Measurements from ENCODE around the gene SYNDIG1L. TPM values are rescaled to one million over a fixed set of nuclear protein-coding genes. Genes with fewer than 3 reads are reported as not detected.

The SYNDIG1L gene
- total RNA-seq, 1 experiment from 2014 or later, result not detected

DNA sequence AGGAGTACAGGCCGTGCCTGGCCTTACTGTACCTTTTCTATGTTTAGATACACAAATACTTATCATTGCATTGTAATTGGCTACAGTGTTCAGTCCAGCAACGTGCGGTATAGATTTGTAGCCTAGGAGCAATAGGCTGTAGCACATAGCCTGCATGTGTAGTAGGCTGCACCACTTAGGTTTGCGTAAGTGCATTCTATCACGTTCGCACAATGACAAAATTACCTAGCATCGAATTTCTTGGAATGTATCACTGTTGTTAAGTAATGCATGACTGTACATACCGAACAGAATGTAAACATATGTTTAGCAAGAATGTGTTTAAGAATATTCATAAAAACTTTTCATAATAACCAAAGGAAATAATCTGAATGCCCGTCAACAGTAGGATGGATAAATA lies 45.8 kb downstream of the SYNDIG1L start:
- H3K27me3 ChIP-seq, result no peaks in the 10 kb centered on the region
- H3K27ac ChIP-seq, result no peak overlapping the region
- no peak overlapping the region for H3K4me3 ChIP-seq
- no peaks in the 10 kb centered on the region for H3K36me3 ChIP-seq
- H3K9me3 ChIP-seq (replicated peaks), result no peaks in the 10 kb centered on the region
- no peaks in the 10 kb centered on the region for H3K4me1 ChIP-seq
- no peak for DNase-seq

DNA sequence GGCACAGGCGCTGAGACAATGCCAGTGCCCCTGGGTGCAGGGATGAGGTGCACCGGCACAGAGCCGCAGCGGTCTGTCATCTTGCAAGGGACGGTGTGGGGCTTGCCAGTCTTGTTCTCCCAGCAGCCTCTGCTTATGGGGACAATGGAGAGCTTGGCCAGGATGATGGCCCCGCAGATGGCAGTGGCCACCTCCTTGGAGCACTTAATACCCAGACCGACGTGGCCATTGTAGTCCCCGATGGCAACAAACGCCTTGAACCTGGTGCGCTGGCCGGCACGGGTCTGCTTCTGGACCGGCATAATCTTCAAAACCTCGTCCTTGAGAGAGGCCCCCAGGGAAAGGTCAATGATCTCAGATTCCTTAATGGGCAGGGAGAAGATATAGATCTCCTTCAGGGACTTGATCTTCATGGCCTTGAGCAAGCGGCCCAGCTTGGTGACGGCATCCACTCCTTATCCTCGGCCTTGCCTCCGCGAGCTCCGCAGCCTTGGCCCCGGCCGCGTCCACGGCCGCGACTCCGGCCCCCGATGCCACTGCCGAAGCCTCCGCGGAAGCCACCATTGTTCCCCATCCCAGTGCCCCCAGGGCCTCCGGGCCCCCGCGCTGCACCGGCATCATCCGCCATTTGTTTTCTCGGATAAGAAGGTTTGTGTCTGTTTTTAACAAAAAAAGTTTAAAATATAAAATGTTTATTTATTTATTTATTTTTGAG lies 47.9 kb downstream of the SYNDIG1L start:
- H3K9me3 ChIP-seq (replicated peaks), result no peaks in the 10 kb centered on the region
- DNase-seq, result no peak
- H3K4me1 ChIP-seq, result no peaks in the 10 kb centered on the region
- no peak overlapping the region for H3K27ac ChIP-seq
- H3K4me3 ChIP-seq, result no peak overlapping the region
- H3K27me3 ChIP-seq, result no peaks in the 10 kb centered on the region
- H3K36me3 ChIP-seq, result no peaks in the 10 kb centered on the region

DNA sequence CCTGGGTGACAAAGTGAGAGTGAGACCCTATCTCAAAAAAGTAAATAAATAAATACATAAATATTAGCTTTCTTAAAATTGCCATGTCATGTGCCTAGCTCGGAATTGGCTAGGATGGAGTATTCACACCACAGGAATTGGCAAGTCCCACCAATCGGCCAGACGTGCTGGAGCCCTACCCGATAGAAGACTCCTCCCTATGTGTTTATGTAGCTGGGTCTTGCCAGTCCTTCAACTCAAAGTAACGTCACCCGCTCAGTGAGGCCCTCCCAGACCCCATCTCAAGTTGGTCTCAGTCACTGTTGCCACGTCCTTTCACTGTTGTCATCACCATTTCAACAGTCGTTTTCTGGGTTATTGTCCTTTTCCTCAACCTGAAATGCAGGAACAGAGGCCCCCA lies 57.6 kb downstream of the SYNDIG1L start:
- no peak for DNase-seq
- no peaks in the 10 kb centered on the region for H3K27me3 ChIP-seq
- no peaks in the 10 kb centered on the region for H3K9me3 ChIP-seq (replicated peaks)
- H3K36me3 ChIP-seq, result no peaks in the 10 kb centered on the region
- H3K27ac ChIP-seq, result no peak overlapping the region
- H3K4me1 ChIP-seq, result no peaks in the 10 kb centered on the region
- no peak overlapping the region for H3K4me3 ChIP-seq

DNA sequence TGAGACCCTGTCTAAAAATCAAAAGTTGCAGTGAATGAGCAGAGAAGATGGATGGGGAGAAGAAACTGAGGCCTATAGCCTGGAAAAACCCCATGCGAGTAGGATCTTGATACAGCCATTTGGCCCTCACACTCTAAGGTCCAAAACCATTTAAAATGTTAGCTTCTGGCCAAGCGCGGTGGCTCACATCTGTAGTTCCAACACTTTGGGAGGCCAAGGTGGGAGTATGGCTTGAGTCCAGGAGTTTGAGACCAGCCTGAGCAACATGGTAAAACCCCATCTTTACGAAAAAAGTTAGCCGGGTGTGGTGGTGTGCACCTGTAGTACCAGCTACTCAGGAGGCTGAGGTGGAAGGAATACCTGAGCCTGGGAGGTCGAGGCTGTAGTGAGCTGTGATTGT lies 58.0 kb downstream of the SYNDIG1L start:
- Histone ChIP-seq H3K4me1 (no peaks in the 10 kb centered on the region), H3K36me3 (no peaks in the 10 kb centered on the region)
- no peak for DNase-seq

DNA sequence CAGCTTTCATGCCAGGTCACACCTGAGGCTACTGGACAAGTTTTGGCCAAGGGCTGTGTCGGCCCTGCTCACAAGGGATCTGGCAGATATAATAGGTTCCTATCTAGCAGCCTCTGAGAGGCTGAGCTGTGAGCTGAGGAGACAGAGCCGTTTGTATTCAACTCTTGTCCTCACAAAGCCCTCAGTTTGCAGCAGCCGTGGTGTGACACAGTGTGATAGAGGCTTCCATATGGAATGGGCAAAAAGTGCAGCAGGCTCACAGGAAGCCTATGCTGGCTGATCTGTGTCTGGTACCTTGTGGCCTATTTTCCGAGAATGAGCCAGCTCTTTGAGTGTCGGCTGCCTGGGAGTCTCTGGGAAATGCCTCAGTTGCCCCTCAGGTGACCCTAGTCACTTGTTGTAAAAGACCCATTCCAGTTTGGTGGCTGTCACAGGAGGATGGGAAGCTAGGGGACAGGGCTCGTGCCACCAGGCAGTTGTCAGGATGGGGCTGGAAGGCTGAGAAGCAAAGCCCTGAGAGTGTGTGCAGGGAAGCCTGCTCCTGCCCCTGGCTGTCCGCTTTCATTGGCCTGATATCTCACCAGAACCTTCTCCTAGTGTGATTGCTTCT lies 61.6 kb downstream of the SYNDIG1L start:
- H3K4me1 ChIP-seq, result no peaks in the 10 kb centered on the region
- H3K4me3 ChIP-seq, result no peak overlapping the region
- H3K27me3 ChIP-seq, result no peaks in the 10 kb centered on the region
- no peaks in the 10 kb centered on the region for H3K9me3 ChIP-seq (replicated peaks)
- no peak overlapping the region for H3K27ac ChIP-seq
- DNase-seq, result no peak
- H3K36me3 ChIP-seq, result no peaks in the 10 kb centered on the region

More for the DNA sequence above, 58.0 kb downstream of the SYNDIG1L start:
- Histone ChIP-seq H3K9me3 (replicated peaks) (no peaks in the 10 kb centered on the region), H3K27me3 (no peaks in the 10 kb centered on the region), H3K27ac (no peak overlapping the region), H3K4me3 (no peak overlapping the region)

DNA sequence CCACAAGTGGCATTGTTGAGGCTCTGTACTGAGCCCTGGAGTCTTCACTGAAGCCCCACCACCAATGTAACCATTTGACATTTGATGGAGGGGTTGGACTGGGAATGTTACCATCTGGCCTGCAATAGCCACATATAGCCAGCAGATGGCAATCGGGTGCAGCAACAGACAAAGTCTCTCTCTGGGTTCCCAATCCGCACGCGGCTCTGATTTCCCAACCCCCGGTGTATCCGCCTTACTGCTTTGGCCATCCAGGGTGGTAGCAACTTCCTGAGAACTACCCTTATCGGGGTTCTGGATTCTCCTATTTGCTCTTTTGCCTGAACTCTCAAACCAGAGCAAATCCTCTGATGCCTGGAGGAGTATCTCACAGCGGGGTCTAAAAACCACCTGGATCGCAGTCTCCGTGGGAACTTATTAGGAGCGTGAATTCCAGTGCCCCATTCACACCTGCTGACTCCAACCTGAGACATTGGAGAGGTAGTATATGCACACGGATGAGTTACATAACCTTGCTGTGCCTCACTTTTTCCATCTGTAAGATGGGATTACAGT lies 63.6 kb downstream of the SYNDIG1L start:
- no peaks in the 10 kb centered on the region for H3K27me3 ChIP-seq
- H3K4me3 ChIP-seq, result no peak overlapping the region
- H3K36me3 ChIP-seq, result no peaks in the 10 kb centered on the region
- peak; percentile 69 to 86 for DNase-seq
- no peak overlapping the region for H3K27ac ChIP-seq
- H3K9me3 ChIP-seq (replicated peaks), result no peaks in the 10 kb centered on the region
- no peaks in the 10 kb centered on the region for H3K4me1 ChIP-seq

DNA sequence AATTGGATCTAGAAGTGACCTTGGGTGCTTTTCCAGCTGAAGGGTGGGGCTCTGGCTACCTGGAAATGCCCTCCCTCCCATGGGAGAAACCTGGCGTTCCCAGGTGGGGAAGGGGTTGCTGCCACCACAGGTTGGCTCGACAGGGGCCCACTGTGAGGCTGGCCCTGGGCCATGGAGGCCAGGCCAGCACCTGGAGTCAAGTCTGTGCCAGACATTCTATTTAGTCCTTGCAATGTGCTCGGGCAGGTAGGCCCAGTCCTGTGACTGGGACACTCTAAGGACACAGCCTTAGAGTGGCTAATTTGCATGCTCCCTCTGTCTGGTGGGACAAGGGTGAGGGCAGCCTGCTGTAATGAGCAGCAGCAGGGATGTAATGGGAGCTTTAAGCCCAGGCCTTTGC lies 65.8 kb downstream of the SYNDIG1L start:
- Histone ChIP-seq H3K4me1 (no peaks in the 10 kb centered on the region), H3K9me3 (replicated peaks) (no peaks in the 10 kb centered on the region), H3K27ac (no peak overlapping the region), H3K27me3 (no peaks in the 10 kb centered on the region), H3K36me3 (no peaks in the 10 kb centered on the region), H3K4me3 (no peak overlapping the region)
- no peak for DNase-seq

DNA sequence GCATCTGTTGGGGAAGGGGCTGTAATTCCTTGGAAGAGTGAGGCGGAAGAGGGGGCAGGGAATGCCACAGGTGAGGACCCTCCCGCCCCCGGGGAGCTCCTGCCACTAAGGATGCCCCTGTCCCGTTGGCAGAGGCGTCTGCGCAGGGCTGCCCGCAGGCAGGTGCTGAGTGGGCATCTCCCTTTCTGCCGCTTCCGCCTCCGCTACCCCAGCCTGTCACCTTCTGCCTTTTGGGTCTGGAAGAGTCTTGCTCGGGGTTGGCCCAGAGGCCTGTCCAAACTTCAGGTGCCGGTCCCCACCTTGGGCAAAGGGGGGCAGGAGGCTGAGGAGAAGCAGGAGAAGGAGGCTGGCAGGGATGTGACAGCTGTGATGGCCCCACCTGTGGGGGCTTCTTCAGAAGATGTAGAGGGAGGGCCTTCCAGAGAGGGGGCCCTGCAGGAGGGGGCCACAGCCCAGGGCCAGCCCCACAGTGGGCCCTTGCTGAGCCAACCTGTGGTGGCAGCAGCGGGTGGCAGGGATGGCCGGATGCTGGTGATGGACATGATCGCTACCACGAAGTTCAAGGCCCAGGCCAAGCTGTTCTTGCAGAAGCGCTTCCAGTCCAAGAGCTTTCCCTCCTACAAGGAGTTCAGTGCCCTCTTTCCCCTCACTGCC lies 67.7 kb downstream of the SYNDIG1L start:
- H3K27me3 ChIP-seq, result no peaks in the 10 kb centered on the region
- no peak overlapping the region for H3K27ac ChIP-seq
- DNase-seq, result no peak

DNA sequence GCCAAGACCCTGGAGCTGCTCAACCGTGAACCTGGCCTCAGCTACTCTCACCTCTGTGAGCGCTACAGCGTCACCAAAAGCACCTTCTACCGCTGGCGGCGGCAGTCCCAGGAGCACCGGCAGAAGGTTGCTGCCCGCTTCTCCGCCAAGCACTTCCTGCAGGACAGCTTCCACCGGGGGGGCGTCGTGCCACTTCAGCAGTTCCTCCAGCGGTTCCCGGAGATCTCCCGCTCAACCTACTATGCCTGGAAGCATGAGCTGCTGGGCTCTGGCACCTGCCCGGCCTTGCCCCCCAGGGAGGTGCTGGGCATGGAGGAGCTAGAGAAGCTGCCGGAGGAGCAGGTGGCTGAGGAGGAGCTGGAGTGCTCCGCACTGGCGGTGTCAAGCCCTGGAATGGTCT lies 68.4 kb downstream of the SYNDIG1L start:
- no peaks in the 10 kb centered on the region for H3K27me3 ChIP-seq
- H3K27ac ChIP-seq, result no peak overlapping the region
- H3K36me3 ChIP-seq, result no peaks in the 10 kb centered on the region
- no peaks in the 10 kb centered on the region for H3K4me1 ChIP-seq
- no peak for DNase-seq
- H3K4me3 ChIP-seq, result no peak overlapping the region
- no peaks in the 10 kb centered on the region for H3K9me3 ChIP-seq (replicated peaks)

More for the DNA sequence above, 67.7 kb downstream of the SYNDIG1L start:
- H3K4me3 ChIP-seq, result no peak overlapping the region
- H3K36me3 ChIP-seq, result no peaks in the 10 kb centered on the region
- H3K9me3 ChIP-seq (replicated peaks), result no peaks in the 10 kb centered on the region
- H3K4me1 ChIP-seq, result no peaks in the 10 kb centered on the region

DNA sequence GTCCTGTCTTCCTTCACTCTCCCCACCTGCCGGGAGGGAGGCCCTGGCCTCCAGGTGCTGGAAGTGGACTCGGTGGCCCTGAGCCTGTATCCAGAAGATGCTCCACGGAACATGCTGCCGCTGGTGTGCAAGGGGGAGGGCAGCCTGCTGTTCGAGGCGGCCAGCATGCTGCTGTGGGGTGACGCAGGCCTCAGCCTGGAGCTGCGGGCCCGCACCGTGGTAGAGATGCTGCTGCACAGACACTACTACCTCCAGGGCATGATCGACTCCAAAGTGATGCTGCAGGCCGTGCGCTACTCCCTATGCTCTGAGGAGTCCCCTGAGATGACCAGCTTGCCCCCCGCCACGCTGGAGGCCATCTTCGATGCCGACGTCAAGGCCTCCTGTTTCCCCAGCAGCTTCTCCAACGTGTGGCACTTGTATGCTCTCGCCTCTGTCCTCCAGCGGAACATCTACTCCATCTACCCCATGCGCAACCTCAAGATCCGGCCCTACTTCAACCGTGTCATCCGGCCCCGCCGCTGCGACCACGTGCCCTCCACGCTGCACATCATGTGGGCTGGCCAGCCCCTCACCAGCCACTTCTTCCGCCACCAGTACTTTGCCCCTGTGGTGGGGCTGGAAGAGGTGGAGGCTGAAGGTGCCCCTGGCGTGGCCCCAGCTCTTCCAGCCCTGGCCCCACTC lies 69.0 kb downstream of the SYNDIG1L start:
- no peak for DNase-seq
- Histone ChIP-seq H3K4me3 (no peak overlapping the region), H3K4me1 (no peaks in the 10 kb centered on the region), H3K27ac (no peak overlapping the region), H3K9me3 (replicated peaks) (no peaks in the 10 kb centered on the region), H3K36me3 (no peaks in the 10 kb centered on the region), H3K27me3 (no peaks in the 10 kb centered on the region; the same call in 1 of the 2 replicates)

Other genes with a start within 250 kb of the SYNDIG1L start
- gene VSX2, start 186.8 kb downstream of the SYNDIG1L start, total RNA-seq (2014; rRNA removed; shearing (Covaris generic)), result 0.02 and 0.03 TPM in 2 replicates
- gene ABCD4, start 123.3 kb downstream of the SYNDIG1L start, total RNA-seq (2014; rRNA removed; shearing (Covaris generic)), result 26.3 and 30.6 TPM in 2 replicates
- not detected in 2 replicates for gene VRTN, start 77.7 kb downstream of the SYNDIG1L start, total RNA-seq (2014; rRNA removed; shearing (Covaris generic))
- gene NPC2, start 67.1 kb upstream of the SYNDIG1L start, total RNA-seq (2014; rRNA removed; shearing (Covaris generic)), result 91.8 and 99.2 TPM in 2 replicates
- gene ISCA2, start 67.6 kb upstream of the SYNDIG1L start, total RNA-seq (2014; rRNA removed; shearing (Covaris generic)), result 31.7 and 33.9 TPM in 2 replicates
- 0.61 and 0.84 TPM in 2 replicates for gene LTBP2, start 186.0 kb upstream of the SYNDIG1L start, total RNA-seq (2014; rRNA removed; shearing (Covaris generic))